ENCODE results near the gene HMGCL.
"Not testable (repeated sequence)": the region's sequence is repeated elsewhere in the genome, so short reads cannot be mapped to it uniquely, and the experiment has no call there.

The HMGCL gene

DNA sequence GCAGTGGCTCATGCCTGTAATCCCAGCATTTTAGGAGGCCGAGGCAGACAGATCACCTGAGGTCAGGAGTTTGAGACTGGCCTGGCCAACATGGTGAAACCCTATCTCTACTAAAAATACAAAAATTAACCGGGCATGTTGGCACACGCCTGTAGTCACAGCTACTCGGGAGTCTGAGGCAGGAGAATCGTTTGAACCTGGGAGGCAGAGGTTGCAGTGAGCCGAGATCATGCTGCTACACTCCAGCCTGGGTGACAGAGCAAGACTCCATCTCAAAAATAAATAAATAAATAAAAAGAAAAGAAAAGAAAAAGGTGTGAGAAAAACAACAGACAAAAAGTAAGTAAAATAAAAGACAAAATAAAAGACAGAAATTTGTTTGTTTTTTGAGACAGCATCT, 8.9 kb upstream of the HMGCL start:
- not testable (repeated sequence) for DNase-seq

DNA sequence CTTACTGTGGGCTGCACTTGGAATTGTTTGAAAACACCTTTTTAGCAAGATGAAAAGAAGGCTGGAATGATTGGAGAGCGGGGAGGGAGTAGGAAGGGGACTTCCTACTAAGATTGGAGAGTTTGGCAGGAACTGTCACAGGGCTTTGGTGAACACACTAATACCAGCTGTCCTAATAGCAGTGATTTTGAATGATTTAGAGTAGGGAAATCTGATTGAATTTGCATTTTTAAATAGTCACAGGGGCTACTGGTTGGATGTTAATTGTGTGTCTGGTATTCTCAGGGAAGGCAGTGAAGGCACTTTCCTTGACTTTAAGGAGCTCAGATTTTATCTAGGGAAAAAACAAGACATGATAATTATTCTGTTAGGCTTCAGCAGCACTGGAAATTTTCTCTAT, 2.5 kb upstream of the HMGCL start:
- in situ Hi-C loops (cut with MboI; ENCODE audit: low pct_unique_long_range_greater_than_20kb, low sequenced_read_pairs): no loop called here
- no peak for DNase-seq

More for the DNA sequence above, 8.9 kb upstream of the HMGCL start:
- in situ Hi-C loops (cut with MboI; ENCODE audit: low pct_unique_long_range_greater_than_20kb, low sequenced_read_pairs): not testable (repeated sequence)

- DNase-seq; in situ Hi-C loops (cut with MboI; ENCODE audit: low pct_unique_long_range_greater_than_20kb, low sequenced_read_pairs): not testable (repeated sequence)
Measured at GRCh38 chr1:23826590-23826989, 1.4 kb upstream of the HMGCL start.

GRCh38 chr1:23825762-23826522, 713 bp upstream of the HMGCL start:
- in situ Hi-C loops (cut with MboI; ENCODE audit: low pct_unique_long_range_greater_than_20kb, low sequenced_read_pairs): no loop called here

GRCh38 chr1:23824711-23825075, 536 bp downstream of the HMGCL start:
- DNase-seq: no peak
- in situ Hi-C loops (cut with MboI; ENCODE audit: low pct_unique_long_range_greater_than_20kb, low sequenced_read_pairs): loop anchor here (25.0 kb wide), 1 partner anchor 88 kb away; the partner anchor contains the start of gene CNR2

More at GRCh38 chr1:23825762-23826522, 713 bp upstream of the HMGCL start:
- DNase-seq: no peak

GRCh38 chr1:23823767-23824166, 1.5 kb downstream of the HMGCL start:
- in situ Hi-C loops (cut with MboI; ENCODE audit: low pct_unique_long_range_greater_than_20kb, low sequenced_read_pairs): loop anchor here (25.0 kb wide), 1 partner anchor 89 kb away; the partner anchor contains the start of gene CNR2

GRCh38 chr1:23817633-23818032, 7.6 kb downstream of the HMGCL start:
- in situ Hi-C loops (cut with MboI; ENCODE audit: low pct_unique_long_range_greater_than_20kb, low sequenced_read_pairs): loop anchor here (25.0 kb wide), 1 partner anchor 95 kb away; the partner anchor contains the start of gene CNR2
- no peak for DNase-seq

More at GRCh38 chr1:23823767-23824166, 1.5 kb downstream of the HMGCL start:
- no peak for DNase-seq

GRCh38 chr1:23816906-23817305, 8.3 kb downstream of the HMGCL start:
- DNase-seq: peak; percentile 72
- in situ Hi-C loops (cut with MboI; ENCODE audit: low pct_unique_long_range_greater_than_20kb, low sequenced_read_pairs): loop anchor here (25.0 kb wide), 1 partner anchor 95 kb away; the partner anchor contains the start of gene CNR2

GRCh38 chr1:23816361-23816760, 8.9 kb downstream of the HMGCL start:
- in situ Hi-C loops (cut with MboI; ENCODE audit: low pct_unique_long_range_greater_than_20kb, low sequenced_read_pairs): loop anchor here (25.0 kb wide), 1 partner anchor 96 kb away; the partner anchor contains the start of gene CNR2
- DNase-seq: no peak

- DNase-seq: no peak
Measured at GRCh38 chr1:23814016-23814415, 11.2 kb downstream of the HMGCL start.

DNA sequence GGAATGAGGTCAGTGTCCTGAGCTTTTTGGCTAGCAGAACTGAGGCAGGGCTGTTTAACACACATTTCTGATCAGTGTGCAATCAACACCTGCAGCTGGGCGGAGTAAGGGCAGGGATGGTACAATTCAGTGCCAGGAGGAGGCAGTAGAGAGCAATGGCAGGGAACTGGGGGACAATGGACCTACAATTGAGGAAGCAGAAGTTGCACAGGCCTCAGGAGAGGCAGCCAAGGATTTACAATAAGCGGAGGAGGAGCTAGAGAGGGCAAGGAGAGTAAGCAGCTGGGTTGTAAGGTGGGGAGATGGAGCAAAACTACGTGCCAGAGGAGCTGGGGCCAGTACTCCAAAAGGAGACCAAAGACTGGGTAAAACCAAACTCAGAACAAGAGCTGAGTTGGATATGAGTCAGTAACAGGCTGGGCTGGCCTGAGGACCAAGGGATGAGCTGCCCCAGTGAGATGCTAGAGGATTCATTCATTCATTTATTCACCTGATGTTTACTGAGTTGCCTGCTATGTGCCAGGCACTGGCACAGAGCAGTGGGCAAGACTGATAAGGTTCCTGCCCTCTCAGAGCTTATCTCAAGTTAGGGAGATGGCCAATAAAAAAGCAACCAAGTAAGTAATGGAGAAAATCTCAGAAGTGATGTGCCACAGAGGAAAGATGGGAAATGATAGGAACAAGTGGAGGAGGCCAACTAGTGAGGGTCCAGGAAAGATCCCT, 14.2 kb downstream of the HMGCL start:
- in situ Hi-C loops (cut with MboI; ENCODE audit: low pct_unique_long_range_greater_than_20kb, low sequenced_read_pairs): loop anchor here (25.0 kb wide), 1 partner anchor 101 kb away; the partner anchor contains the start of gene CNR2
- peak; percentile 96 for DNase-seq

More at GRCh38 chr1:23814016-23814415, 11.2 kb downstream of the HMGCL start:
- in situ Hi-C loops (cut with MboI; ENCODE audit: low pct_unique_long_range_greater_than_20kb, low sequenced_read_pairs): loop anchor here (25.0 kb wide), 1 partner anchor 98 kb away; the partner anchor contains the start of gene CNR2

- peak; percentile 94 for DNase-seq
- in situ Hi-C loops (cut with MboI; ENCODE audit: low pct_unique_long_range_greater_than_20kb, low sequenced_read_pairs): loop anchor here (25.0 kb wide), 1 partner anchor 103 kb away; the partner anchor contains the start of gene CNR2
Measured at GRCh38 chr1:23809751-23810171, 15.5 kb downstream of the HMGCL start.

- in situ Hi-C loops (cut with MboI; ENCODE audit: low pct_unique_long_range_greater_than_20kb, low sequenced_read_pairs): loop anchor here (25.0 kb wide), 1 partner anchor 105 kb away; the partner anchor contains the start of gene CNR2
- DNase-seq: peak; percentile 68
Measured at GRCh38 chr1:23807453-23807852, 17.8 kb downstream of the HMGCL start.

- in situ Hi-C loops (cut with MboI; ENCODE audit: low pct_unique_long_range_greater_than_20kb, low sequenced_read_pairs): loop anchor here (25.0 kb wide), 1 partner anchor 106 kb away; the partner anchor contains the start of gene CNR2
- no peak for DNase-seq
Measured at GRCh38 chr1:23806280-23806679, 18.9 kb downstream of the HMGCL start.

DNA sequence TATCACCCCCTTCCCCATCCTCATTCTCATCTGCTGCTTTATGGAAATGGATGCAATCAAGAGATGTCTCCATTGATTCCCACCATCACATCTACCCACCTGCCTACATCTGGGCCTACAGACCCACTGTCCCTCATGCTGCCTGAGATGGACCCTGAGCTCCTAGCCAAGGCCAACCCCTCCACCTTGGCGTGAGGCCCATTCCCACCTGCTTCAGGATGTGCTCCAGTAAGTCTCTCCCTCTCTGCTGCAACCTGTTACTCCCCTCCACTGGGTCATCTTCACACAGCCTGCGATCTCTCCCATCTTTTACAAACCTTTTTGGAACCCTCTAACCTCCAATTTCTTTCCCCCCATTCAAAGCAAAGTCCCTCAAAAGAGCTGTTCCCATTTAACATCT, 20.2 kb downstream of the HMGCL start:
- no peak for DNase-seq
- in situ Hi-C loops (cut with MboI; ENCODE audit: low pct_unique_long_range_greater_than_20kb, low sequenced_read_pairs): loop anchor here (25.0 kb wide), 1 partner anchor 107 kb away; the partner anchor contains the start of gene CNR2

- no peak for DNase-seq
- in situ Hi-C loops (cut with MboI; ENCODE audit: low pct_unique_long_range_greater_than_20kb, low sequenced_read_pairs): loop anchor here (25.0 kb wide), 1 partner anchor 108 kb away; the partner anchor contains the start of gene CNR2
Measured at GRCh38 chr1:23804183-23804835, 20.9 kb downstream of the HMGCL start.

DNA sequence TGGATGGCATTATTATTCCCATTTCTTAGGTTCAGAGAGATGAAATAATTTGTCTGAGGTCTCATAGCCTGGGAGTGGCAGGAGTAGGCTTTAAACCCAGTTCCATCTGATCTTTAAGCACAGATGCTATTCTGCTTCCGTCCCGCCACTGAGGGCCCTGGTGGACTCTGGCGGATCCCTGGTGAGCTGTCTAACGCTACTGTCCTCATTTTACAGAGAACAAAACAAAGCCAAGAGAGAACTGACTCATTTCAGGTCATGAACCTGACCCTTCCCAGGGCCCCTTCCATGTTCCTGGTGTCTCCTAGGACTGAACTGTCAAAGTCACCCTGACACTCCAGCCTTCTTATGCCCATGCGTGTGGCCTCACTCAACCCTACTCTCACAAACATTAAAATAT, 21.6 kb downstream of the HMGCL start:
- in situ Hi-C loops (cut with MboI; ENCODE audit: low pct_unique_long_range_greater_than_20kb, low sequenced_read_pairs): loop anchor here (25.0 kb wide), 1 partner anchor 109 kb away; the partner anchor contains the start of gene CNR2
- no peak for DNase-seq

DNA sequence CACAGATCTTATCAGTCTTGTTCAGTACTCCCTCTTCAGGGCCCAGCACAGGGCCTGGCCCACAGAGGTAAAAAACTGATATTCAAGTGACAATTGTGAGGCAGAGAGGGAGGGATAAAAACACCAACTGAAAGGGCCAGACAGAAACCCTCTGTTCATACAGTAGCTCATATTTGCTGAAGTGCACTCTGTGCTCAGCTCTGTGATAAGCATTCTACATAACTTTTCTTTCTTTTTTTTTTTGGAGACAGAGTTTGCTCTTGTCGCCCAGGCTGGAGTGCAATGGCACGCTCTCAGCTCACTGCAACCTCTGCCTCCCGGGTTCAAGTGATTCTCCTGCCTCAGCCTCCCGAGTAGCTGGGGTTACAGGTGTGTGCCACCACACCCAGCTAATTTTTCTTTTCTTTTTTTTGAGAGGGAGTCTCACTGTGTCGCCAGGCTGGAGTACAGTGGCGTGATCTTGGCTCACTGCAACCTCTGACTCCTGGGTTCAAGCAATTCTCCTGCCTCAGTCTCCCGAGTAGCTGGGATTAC, 22.4 kb downstream of the HMGCL start:
- in situ Hi-C loops (cut with MboI; ENCODE audit: low pct_unique_long_range_greater_than_20kb, low sequenced_read_pairs): loop anchor here (25.0 kb wide), 1 partner anchor 109 kb away; the partner anchor contains the start of gene CNR2
- not testable (repeated sequence) for DNase-seq

Measured in KBM-7 (cell line).